Suppressor macrophage (primary cell): Measurements from ENCODE around the gene SUGCT.

Source experiments
- DNase-seq, 4 experiments: peaks; one replicate each; pipeline ENCODE4 v3.0.0-alpha.2; 2020 to 2022

The SUGCT gene

DNA sequence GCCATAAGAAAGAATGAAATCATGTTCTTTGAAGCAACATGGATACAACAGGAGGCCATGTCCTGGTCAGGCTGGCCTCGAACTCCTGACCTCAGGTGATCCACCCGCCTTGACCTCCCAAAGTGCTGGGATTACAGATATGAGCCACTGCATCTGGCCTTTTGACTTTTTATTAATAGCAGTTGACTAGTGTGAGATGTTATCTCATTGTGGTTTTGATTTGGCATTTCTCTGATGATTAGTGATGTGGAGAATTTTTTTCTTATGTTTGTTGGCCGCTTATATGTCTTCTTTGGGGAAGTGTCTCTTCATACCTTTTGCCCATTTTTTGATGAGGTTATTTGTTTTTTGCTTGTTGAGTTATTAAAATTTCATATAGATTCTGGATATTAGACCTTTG is 400.9 kb downstream of the SUGCT start:
- no peak for DNase-seq

DNA sequence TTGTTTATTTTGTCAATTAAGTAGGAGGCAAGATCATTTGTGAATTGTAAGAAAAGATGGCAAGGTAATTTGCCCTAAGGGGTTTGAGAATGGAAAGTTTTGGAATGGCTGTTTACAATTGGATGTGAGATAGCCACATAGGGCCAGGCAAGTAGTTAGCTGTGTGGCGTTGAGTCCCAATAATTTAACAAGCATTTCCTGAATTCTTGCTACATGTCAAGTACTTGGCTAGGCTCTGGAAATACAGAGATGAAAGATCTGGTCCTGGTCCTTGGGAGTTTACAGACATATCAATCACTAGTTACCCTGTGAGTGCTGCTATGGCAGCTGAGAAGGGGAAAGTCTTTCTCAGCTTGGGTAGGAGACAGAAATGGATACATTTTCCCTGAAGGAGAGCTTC is 401.6 kb downstream of the SUGCT start:
- DNase-seq = no peak

DNA sequence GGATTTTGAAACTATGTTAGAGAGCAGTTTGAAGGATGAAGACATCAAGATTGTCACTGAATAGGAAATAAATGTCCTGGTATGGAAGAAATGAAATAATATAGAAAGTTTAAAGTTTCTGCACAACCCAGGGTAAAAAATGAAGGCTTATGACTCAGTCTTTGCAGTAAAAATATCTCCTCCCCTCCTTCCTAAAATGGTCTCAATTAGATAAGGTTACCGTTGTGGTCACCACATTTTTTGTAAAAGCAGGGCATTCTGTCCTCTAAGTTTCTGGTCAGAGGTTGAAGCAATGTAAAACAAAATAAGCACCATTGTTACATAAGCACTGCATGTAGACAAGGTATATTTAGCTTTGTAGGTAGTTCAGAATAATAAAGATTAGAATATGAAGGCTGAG is 403.5 kb downstream of the SUGCT start:
- DNase-seq = no peak

DNA sequence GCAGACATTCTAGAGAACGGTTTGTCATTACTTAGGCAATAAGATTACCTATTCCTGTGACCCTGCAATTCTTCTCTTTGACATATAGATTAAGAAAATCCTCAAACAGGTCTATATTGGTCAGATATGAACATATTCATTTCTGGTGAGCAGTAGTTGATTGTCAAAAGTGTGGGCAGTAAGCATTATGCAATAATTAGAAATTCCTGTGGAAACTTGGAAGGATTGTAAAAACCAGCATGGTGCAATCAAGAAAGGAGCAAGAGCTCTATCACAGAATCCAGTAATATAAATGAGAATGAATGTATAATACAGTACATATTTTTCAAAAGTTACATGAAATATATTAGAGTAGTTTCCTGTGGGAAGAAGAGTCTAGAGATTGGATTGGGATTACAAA is 406.5 kb downstream of the SUGCT start:
- DNase-seq = no peak

DNA sequence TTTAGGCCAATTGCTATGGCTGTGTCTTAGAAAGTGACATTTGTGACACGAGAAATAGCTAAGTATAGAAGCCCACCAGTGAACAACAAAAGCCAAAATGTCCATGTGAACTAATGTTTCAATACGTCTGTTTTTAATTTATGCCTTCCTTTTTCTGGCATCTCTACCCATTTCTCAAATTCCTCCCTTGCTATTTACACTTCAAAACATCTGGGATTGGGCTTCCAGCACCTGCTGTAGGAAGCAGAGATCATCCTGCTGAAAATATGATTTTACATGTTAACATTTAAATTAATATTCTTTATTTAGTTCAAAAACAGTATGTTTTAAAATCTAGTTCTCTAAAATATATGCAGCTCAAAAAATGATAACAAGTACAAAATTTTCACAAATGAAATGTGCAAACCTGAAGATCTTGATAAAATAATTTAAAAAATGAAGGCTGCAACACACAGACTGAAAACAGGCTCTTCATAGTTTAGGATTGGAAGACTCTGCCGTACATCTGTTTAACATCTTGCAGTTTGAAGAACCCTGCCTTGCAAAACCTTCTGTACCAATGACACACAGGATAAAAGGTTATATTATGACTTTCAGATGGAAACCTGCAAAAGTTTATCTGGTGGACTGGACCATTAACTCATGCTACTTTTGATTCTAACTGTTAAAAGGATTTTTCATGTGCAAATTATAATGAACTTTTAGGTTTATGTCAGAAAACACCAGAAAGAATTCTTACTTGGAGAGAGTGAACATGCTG is 408.4 kb downstream of the SUGCT start:
- no peak for DNase-seq

DNA sequence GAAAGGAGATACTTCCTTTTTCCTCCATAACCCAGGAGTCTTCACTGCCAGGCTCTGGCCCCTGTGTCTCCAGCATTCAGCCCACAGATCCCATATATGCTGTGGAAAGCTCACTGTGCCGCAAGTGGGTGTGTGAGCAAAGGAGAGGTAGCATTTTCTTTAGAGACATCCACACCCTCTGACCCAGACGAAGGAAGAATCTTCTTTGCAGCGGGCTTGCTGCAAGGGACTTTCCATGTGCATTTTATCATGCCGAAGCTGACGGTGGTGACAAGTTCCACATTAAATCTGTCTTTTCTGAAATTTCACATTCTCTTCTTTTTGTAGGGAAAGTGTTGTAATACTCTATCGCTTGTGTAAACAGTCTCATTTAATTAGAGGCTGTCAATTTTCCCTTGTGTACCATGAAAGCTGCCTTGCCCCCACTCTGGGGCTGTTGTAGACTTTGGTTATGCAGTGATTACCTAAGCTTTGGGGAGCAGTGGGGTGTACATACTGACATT is 409.5 kb downstream of the SUGCT start:
- DNase-seq = peak in 3 of 4 experiments; percentile 12 to 55 (median 52)

DNA sequence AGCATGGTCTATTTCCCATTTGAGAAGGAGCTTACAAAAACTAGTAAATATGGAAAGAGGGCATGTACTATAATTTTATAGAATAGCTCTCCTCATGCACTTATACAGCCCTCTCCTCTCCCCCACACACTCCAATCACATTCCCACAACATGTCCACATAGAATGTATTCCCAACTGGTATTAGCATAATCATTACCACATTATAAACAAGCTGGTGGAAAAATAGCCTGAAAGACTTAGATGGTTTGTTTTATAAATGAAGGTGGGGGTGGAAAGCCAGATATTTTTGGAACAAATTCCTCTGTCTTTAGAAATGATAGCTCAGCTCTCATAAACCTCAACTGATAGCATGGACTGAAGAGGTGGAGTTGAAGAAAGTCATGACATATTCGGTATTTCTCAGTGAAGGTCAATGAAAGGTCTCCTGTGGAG is 410.1 kb downstream of the SUGCT start:
- DNase-seq = no peak

DNA sequence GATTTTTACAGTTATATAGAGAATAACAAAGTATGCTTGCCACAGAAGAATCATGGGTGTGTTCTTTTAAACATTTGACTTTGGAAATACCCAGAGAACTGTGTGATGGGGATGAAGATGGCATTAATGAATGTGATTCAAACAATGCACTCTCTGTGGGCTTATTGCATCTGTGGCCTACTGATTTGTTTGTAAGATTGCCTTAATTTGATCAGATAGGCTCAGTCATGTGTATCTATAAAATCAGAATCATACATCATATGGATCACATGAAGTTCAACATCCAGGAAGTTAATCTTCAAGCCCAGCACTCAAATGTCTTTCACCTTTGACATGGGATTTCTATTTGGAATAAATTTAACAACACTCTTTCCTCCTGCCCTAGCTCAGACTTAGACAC is 410.9 kb downstream of the SUGCT start:
- DNase-seq = no peak

DNA sequence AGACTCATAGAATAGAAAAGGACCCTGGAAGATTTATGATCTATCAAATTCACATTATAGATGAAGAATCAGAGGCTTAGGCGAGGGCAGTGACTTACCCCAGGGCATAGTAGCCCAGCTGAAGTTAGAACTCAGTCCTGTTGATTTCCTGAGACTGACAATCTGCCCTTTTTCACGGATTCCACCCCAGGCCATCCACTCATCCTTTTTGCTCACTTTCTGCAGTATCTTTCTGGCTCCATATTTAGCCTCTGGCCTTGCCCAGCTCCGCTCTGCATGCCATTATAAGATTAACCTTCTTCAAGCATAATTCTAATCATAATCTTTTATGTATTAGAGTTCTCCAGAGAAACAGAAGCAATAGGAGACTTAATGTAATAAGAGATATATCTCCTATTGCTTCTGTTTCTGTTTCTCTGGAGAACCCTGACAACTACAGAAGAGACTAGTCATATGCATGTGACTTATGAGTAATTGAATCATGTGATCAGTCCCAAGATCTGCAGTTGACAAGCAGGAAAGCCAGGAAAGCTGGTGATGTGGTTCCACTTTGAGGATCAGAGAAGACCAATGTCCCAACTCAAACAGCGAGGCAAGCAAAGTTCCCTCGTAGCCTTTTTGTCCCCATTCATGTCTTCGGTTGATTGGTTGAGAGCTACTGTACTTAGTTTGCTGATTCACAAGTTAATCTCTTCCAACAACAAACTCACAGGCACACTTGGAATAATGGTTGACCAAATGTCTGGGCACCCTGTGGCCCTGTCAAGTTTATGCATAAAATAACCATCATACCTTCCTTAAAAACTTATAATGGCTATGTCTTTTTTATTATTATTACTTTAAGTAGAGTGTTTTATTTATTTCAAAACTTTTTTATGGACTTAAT is 412.1 kb downstream of the SUGCT start:
- DNase-seq = peak; percentile 63 to 89 (median 82)

DNA sequence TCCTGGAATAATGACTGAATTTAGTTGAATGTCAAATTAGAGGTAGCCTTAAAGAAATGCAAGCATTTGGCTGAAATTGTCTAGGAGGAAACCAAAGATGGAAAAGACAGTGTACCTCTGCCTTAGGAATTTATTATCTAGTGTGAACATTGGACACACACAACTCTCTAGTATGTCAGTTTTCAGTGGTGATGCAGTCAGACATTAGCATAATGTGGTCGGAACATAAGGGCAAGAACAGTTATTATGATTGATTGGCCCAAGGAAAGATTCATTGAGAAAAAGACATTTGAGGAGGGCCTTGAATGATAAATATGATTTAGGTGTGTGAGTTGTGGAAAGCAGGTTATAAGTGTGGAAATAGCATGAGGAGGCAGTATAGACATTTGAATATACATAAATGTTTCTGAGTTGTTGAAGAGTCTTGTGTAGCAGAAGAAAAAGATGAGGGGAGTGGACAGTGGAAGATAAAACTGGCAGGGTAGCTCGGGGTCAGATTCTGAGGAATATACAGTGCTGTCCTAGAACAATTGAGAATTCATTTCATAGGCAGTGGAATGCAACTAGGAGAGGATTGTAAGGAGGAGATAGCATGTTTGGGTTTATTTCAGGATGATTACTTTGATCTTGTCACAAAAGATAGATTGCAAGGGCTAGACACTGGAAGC is 414.7 kb downstream of the SUGCT start:
- no peak for DNase-seq

DNA sequence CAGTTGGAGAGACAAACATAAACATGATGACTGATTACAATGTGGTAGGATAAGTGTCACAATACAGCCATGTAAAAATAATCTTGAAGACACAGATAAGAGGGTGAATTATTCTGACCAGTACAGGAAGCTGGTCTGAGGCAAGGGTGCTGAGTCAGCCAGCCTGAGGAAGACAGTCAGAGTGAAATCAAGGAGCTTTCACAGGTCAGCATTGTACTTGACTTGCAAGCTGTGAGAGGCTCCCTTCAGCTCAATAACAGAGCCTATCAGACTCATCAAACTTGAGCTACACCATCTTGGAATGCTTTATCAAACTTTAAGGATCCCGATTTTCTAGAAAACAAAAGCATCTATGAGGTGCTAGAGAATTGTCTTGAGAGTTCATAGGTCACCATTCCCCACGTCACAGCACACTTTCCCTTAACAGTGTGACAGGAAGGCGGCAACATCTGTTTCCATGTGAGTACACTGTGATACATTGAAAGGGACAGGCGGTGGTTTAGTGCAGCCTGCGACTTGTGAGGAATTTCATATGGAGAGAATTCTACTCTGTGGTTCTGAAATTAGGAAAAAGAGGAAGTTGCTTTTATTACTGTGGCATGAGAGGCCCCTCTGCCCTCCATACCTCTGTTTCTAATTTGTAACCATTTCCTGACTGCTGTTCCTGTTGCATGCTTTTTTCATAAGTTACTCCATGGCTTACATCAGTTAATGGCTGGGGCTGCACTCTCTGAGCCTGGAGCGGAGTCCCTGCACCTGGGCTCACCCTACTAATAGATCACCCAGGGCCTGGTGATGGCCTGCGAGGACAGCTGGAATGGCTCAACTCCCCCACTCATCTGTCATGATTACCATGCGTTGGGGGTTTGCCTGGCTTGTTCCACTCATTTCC is 417.1 kb downstream of the SUGCT start:
- peak; percentile 69 to 88 (median 80) for DNase-seq

DNA sequence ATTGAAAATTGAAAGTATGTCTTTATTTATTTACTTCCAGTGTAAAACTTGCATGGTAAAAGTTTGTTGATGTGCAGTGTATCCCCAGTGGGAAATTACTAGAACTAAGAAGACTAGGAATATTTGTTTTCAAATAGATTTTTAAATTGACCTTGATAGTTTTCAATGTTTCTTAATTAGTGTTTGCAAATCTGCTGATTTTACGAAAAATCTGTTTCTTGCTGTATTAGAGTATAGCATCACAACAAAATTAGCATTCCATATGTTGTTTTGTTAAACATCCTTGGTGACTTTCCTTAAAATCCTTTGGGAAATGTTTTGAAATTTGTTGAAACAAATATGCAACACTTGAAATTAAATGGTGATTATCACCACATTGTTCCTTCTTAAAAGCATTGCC is 425.9 kb downstream of the SUGCT start:
- no peak for DNase-seq

DNA sequence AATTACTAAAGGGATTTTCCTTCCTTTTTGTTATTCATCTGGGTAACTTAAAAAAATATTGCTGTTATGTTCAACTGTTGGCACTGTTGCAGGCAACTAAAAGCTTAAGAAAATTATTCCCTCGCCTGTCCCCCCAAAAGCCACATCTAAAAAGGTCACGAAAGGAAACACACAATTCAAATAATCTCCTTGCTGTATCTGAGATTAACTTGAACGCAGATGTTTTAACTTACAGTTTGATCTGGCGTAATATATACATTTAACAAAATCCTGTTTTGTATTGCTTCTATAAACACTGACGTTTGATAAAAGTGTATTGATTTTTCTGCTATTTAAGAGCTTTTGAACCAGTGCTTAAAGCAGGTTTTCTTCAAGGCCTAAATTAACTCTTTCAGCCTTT is 432.1 kb downstream of the SUGCT start:
- no peak for DNase-seq

DNA sequence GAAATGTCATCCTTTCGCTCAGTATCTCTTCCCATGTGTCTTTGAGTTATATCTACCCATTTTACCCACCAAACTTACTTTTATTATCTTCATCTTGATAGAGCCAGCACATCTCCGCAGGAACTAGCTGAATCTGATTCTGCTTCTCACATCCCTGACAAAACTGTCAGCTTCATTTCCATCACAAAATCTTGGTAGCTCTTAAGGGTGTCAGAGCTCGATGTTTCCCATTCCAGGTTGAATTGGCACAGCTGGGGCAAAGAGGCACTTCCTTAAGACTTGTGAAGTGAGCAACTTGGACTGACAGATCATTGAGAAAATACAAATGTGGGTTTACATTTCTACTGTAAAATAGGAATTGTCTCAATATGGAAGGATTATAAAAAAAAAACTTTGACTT is 434.5 kb downstream of the SUGCT start:
- DNase-seq = no peak

DNA sequence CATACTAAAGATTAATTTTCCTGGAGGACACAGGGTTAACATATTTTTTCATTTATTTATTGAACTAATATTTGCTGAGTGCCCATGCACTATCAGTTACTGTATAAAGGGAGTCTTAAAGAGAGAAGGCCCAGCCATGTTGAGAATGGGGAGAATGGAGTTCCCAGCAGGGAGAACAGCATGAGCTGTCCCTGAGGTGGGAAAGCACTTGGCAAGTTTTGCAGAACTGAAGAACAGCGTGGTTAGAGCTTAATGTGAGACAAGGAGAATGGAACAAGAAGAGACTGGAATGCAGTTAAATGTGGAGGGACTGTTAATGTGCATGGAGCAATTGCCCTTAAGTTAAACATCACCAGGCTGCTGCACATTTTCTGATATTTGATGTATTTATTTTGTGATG is 435.4 kb downstream of the SUGCT start:
- no peak for DNase-seq

DNA sequence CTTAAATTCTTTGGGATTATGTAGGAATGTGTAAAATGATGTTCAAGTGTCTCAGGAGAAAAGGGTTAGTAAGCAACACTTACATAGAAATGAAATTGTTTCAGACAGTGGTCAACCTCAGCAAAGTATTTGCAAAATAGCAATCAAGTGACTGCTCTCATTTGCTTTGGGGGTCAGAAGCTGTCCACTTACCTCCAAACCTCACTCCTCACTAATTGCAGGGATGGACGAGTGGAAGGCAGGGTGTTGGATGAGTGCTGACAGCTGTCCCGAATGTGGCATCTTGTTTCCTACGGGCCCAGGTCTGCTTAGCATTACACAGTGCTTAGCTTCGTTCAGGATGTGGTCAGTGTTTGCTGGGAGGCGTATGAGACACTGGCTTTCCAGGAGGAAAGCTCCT is 437.0 kb downstream of the SUGCT start:
- no peak for DNase-seq

DNA sequence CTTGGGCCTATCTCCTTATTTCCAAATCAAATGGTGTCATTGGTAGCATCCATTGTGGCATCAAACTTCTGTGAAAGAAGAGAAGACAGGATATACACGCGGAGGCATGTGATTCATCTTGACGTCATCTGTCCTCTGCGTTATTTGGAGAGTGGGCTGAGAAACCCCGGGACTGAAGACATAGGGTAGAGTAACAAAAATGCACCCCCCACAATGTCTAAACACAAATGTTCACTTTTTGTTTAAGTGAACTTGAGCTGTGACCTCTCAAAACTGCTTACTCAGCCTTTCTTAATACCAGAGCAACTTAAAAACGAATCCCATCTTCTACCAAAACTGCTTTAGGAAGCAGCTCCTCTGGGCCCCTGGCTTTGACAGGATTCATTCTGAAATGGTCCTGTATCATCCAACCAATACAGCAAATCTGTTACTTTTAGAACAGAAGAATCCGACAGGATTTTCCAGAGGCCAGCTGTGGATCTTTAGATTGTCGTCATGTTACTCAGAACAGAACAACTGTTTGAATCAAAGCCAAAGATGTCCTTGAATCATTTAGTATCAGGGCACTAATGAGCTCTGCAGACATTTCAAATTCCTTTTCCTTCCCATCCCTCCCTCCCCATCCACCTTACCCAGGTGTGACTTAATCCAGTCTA is 438.1 kb downstream of the SUGCT start:
- DNase-seq = no peak

DNA sequence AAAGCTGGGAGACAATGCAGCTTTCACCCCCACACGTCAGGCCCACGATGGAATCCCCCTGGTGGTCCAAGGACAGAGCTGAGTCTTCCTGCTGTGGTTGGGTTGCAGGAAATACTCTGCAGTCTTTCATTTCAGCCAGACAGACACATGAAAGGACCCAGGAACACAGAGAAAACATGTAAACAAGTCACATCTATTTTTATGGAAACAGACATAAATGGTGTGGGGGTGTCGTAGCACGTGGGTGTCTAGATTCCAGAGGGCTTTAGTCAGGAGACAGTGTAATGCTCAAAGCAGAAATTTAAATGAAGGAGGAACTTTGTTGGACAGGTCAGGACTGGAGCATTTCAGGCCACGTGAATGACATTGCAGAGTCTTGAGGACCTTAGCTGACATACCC is 444.6 kb downstream of the SUGCT start:
- peak; percentile 21 to 60 (median 53) for DNase-seq

DNA sequence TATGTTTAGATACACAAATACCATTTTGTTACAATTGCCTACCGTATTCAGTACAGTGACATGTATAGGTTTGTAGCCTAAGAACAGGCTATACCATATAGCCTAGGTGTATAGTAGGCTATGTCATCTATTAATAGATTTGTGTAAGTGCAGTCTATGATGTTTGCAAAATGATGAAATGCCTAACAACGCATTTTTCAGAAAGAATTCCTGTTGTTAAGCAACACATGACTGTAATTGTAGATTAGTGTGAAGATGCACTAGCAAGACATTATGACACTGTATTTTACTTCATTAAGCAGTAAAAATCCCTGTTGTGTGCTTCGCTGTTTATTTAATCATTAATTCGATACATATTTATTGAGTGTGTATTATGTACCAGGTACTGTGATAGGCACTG is 446.0 kb downstream of the SUGCT start:
- DNase-seq = no peak

DNA sequence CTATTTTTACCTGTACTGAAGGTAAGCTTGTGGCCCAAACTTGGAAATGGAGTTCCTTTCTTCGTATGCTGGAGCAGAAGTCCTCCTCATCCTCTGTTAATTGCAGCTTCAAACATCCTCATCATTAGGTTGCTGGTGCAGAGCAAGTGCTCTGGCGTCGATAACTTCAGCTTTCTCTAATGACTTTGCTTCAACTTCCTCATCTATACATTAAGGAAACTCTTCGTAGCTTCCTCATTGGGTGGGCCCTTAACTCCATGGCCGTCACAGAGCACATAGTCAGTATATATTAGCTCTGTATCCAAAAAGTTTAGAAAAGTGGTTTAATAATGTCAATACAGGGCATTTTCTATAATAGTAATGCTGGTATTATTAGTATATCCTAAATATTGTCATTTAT is 447.7 kb downstream of the SUGCT start:
- peak; percentile 19 to 66 (median 47) for DNase-seq

DNA sequence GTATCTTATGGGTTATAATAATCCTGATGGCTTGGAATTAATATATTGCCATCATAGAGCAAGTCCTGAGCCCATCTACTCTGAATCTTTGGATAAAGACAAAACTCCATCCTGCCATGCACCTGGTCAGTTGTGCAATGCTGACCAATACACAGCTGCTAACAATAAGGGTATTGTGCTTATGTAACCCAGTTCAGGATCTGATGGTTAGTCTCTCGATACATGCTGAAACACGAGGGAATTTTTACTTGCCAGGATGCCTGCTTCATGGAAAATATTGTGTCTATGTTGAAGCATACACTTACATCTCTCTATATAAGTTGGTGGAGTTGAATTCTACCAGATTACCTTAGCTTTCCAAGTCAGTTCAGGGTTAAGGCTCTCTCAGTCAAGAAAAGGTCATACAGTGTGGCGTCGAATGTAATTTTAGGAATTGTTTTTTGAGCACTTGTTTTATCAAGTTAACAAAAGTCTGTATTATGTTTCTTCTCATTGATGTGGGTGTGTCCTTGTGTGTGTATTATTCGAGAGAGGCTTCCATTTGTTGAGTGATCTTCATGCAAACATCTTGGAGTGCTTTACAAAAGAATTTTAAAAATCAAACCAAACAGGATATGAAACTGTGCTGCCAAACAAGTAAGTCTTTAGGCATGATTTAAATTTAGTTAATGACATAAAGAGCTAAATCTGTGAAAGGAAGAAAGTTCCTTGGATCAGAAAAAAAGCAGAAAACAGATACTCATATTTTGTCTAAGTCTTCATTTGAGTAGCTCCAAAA is 449.1 kb downstream of the SUGCT start:
- no peak for DNase-seq
